NCI-H748 (cell line): ENCODE results near the gene LRP1.

ENCODE experiments used
- DNase-seq: peaks from one replicate; lab custom pipeline; 2025; ENCODE audit not compliant: unreplicated experiment; lab: John Stamatoyannopoulos, UW

LRP1 gene

GRCh38 chr12:57220770-57221168 lies 92.5 kb downstream of the LRP1 start:
- DNase-seq: no peak

- DNase-seq: no peak
Observed at GRCh38 chr12:57221169-57221917, 93.1 kb downstream of the LRP1 start.

- peak; percentile 22 for DNase-seq
Observed at GRCh38 chr12:57222286-57223190, 94.3 kb downstream of the LRP1 start.

- no peak for DNase-seq
Observed at GRCh38 chr12:57223191-57224165, 95.2 kb downstream of the LRP1 start.

GRCh38 chr12:57224278-57224972 lies 96.1 kb downstream of the LRP1 start:
- no peak for DNase-seq

- peak; percentile 78 for DNase-seq
Observed at GRCh38 chr12:57224973-57225679, 96.8 kb downstream of the LRP1 start.

- DNase-seq: no peak
Observed at GRCh38 chr12:57225680-57226210, 97.5 kb downstream of the LRP1 start.

GRCh38 chr12:57226588-57227314 lies 98.5 kb downstream of the LRP1 start:
- DNase-seq: peak; percentile 41

GRCh38 chr12:57227315-57228115 lies 99.2 kb downstream of the LRP1 start:
- DNase-seq: no peak

- DNase-seq: no peak
Observed at GRCh38 chr12:57229046-57229633, 100.9 kb downstream of the LRP1 start.

- peak; percentile 95 for DNase-seq
Observed at GRCh38 chr12:57229634-57230380, 101.5 kb downstream of the LRP1 start, which contains the start of gene SHMT2. TSS of gene SHMT2 (plus strand) at chr12:57229711. CDS start at chr12:57229779, 68 bp downstream.

GRCh38 chr12:57230381-57231155 lies 102.3 kb downstream of the LRP1 start:
- DNase-seq: no peak

GRCh38 chr12:57231276-57232021 lies 103.2 kb downstream of the LRP1 start:
- no peak for DNase-seq

- DNase-seq: no peak
Observed at GRCh38 chr12:57232156-57232756, 104.0 kb downstream of the LRP1 start.
